Suprapubic skin (tissue), 3 donors: ENCODE data around the gene PKN2.

Source experiments
- EP300 ChIP-seq: sonication (generic); formaldehyde crosslinking; IDR thresholded peaks from one replicate; pipeline ENCODE4 v1.6.1; 2017; ENCODE audit warnings: antibody characterized with exemption
- POLR2A ChIP-seq, 2 donors: fragments of 450-650 bp; IDR thresholded peaks; one replicate each; pipeline ENCODE4 v1.6.1; 2017; ENCODE audit warnings: antibody characterized with exemption in 2 of 2, mild to moderate bottlenecking in 2 of 2, moderate library complexity in 2 of 2
- TF ChIP-seq, protein P1 (sequence below), 2 donors: fragments of 200-600 bp in 1 of 2; fragments of 450-650 bp in 1 of 2; sonication (generic) in 1 of 2; IDR thresholded peaks; one replicate each; pipeline ENCODE4 v1.5.1; 2016 to 2019; ENCODE audit warnings: antibody characterized with exemption in 2 of 2, mild to moderate bottlenecking in 1 of 2, moderate library complexity in 1 of 2

DNA sequence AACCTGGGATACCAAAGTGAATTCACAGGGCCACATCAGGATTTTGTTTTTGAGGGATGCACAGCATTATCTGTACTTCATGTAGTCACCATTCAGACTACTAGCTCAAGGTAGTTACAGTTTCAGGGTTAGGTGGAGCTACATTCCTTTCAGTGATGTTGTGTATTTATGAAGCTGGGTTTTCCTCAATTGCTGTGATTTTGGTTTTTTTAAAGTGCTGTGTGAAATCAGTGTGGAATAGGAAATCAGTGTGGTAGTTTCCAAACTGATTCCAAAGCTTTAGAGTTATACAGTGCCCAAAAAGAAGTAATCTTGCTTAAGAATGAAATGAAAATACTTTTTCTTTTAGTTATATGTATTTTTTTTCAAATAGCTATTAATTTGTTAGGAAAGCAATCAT is 95.8 kb downstream of the PKN2 start:
- TF ChIP-seq POLR2A (IDR thresholded peaks at IDR 0.05) = no peak
- TF ChIP-seq, protein P1, sequence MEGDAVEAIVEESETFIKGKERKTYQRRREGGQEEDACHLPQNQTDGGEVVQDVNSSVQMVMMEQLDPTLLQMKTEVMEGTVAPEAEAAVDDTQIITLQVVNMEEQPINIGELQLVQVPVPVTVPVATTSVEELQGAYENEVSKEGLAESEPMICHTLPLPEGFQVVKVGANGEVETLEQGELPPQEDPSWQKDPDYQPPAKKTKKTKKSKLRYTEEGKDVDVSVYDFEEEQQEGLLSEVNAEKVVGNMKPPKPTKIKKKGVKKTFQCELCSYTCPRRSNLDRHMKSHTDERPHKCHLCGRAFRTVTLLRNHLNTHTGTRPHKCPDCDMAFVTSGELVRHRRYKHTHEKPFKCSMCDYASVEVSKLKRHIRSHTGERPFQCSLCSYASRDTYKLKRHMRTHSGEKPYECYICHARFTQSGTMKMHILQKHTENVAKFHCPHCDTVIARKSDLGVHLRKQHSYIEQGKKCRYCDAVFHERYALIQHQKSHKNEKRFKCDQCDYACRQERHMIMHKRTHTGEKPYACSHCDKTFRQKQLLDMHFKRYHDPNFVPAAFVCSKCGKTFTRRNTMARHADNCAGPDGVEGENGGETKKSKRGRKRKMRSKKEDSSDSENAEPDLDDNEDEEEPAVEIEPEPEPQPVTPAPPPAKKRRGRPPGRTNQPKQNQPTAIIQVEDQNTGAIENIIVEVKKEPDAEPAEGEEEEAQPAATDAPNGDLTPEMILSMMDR (IDR thresholded peaks at IDR 0.05) = no peak
- TF ChIP-seq EP300 = no peak
